GM13976 (cell line): ENCODE data around the gene RASGRP4.

Source experiments
- DNase-seq: peaks from one replicate; pipeline ENCODE4 v3.0.0; 2012; ENCODE audit warnings: low spot score
- CTCF ChIP-seq: IDR thresholded peaks from 2 replicates; pipeline ENCODE4 v1.5.1; 2012; ENCODE audit warnings: borderline replicate concordance, mild to moderate bottlenecking; ENCODE audit not compliant: insufficient read depth; ENCODE audit errors: extremely low read depth, missing control alignments, control extremely low read depth
- in situ Hi-C: fragments of 300-500 bp; cut with MboI; formaldehyde crosslinking; loops from one replicate; pipeline ENCODE4 v1.12.0; 2022; ENCODE audit warnings: low sequenced_read_pairs, mixed read lengths, inconsistent platforms; ENCODE audit not compliant: unreplicated experiment

RASGRP4 gene

GRCh38 chr19:38467541-38468525 lies 41.8 kb upstream of the RASGRP4 start:
- in situ Hi-C loops, result no loop called here
- TF ChIP-seq CTCF, result no peak
- DNase-seq, result no peak

- DNase-seq, result no peak
- in situ Hi-C loops, result no loop called here
- TF ChIP-seq CTCF, result no peak
Observed at GRCh38 chr19:38466050-38466449, 40.0 kb upstream of the RASGRP4 start.

- in situ Hi-C loops, result no loop called here
- DNase-seq, result no peak
- TF ChIP-seq CTCF, result no peak
Observed at GRCh38 chr19:38464421-38465082, 38.5 kb upstream of the RASGRP4 start.

- no peak for TF ChIP-seq CTCF
- in situ Hi-C loops, result no loop called here
- DNase-seq, result no peak
Observed at GRCh38 chr19:38463365-38463764, 37.3 kb upstream of the RASGRP4 start.

GRCh38 chr19:38458991-38459390 lies 33.0 kb upstream of the RASGRP4 start:
- DNase-seq, result no peak
- in situ Hi-C loops, result no loop called here
- TF ChIP-seq CTCF, result no peak

GRCh38 chr19:38457690-38458405 lies 31.8 kb upstream of the RASGRP4 start:
- in situ Hi-C loops, result no loop called here

More at GRCh38 chr19:38457690-38458405, 31.8 kb upstream of the RASGRP4 start:
- DNase-seq, result no peak
- TF ChIP-seq CTCF, result no peak
